ENCODE results near the gene SLC25A47. TPM values are rescaled to one million over a fixed set of nuclear protein-coding genes. Genes with fewer than 3 reads are reported as not detected.
A peak's percentile ranks its signal among the peaks of the same experiment; 100 is the strongest.

SLC25A47 gene
- total RNA-seq, result not detected in 2 replicates

GRCh38 chr14:100323121-100323941 lies at the start of gene SLC25A47:
Gene SLC25A47 (plus strand): TSS chr14:100323339. CDS start chr14:100323415, 76 bp downstream.

GRCh38 chr14:100306101-100306997 lies 16.8 kb upstream of the SLC25A47 start, which contains the start of gene SLC25A29:
Gene SLC25A29 (minus strand): TSS chr14:100306444. CDS start chr14:100306232, 212 bp downstream.

GRCh38 chr14:100375963-100376735 lies 53.0 kb downstream of the SLC25A47 start, which contains the start of gene WDR25:
Gene WDR25 (plus strand): TSS chr14:100376485.

Small RNAs within 50 kb of the gene (small RNA-seq; reads per million reads assigned to genes)
- gene AL157871.3 (0.35 reads per million), gene MIR345 (2.9 reads per million, percentile 63 among the genes with 10 or more reads in this experiment), gene RN7SL523P (not detected)

Other genes with a start within 250 kb of the SLC25A47 start
- gene DEGS2, start 163.7 kb upstream of the SLC25A47 start, total RNA-seq, result under 0.01 TPM in 1 of 2 replicates, not detected in the other
- 62.8 and 75.8 TPM in 2 replicates for gene YY1, start 84.2 kb upstream of the SLC25A47 start, total RNA-seq
- 35.8 TPM in 2 replicates for gene SLC25A29, start 16.9 kb upstream of the SLC25A47 start, total RNA-seq
- 8.1 and 12.3 TPM in 2 replicates for gene WDR25, start 53.1 kb downstream of the SLC25A47 start, total RNA-seq

All from thoracic aorta endothelial cell (primary cell).